A673 (cell line): Measurements from ENCODE around the gene PKD2L2. TPM values are rescaled to one million over a fixed set of nuclear protein-coding genes. Genes with fewer than 3 reads are reported as not detected.

Experiments
- BruUV-seq: library from RNA; stranded (reverse); fragments of 400-500 nt; replicated peaks from 2 replicates; lab custom pipeline; 2021; lab: Mats Ljungman, UMichigan
- CTCF ChIA-PET: fragments of 300-600 bp; sonication (Branson Sonifier 250); formaldehyde crosslinking; loops from one replicate; lab custom pipeline; 2022; ENCODE audit warnings: antibody characterized with exemption; lab: Charles Lee
- POLR2A ChIA-PET: fragments of 300-600 bp; sonication (Branson Sonifier 250); formaldehyde crosslinking; loops from one replicate; lab custom pipeline; 2022; ENCODE audit warnings: antibody characterized with exemption; ENCODE audit not compliant: low non-redundant PET; lab: Charles Lee
- DNase-seq: peaks from one replicate; pipeline ENCODE4 v3.0.0-alpha.2; 2015; ENCODE audit warnings: low spot score
- H3K27ac ChIP-seq: fragments of 200-600 bp; sonication (generic); 2 replicates; pipeline ENCODE4 v1.5.1; 2016; ENCODE audit warnings: mixed run types, low read depth, mild to moderate bottlenecking, mixed read lengths, antibody characterized with exemption, low read length; ENCODE audit not compliant: poor library complexity, severe bottlenecking
- H3K27me3 ChIP-seq: fragments of 200-600 bp; sonication (generic); replicated peaks from 2 replicates; pipeline ENCODE4 v1.6.1; 2017; ENCODE audit warnings: mixed run types, low read depth, mild to moderate bottlenecking, mixed read lengths, antibody characterized with exemption, low read length; ENCODE audit not compliant: insufficient read depth, poor library complexity
- H3K36me3 ChIP-seq: fragments of 200-600 bp; sonication (generic); 2 replicates; pipeline ENCODE4 v1.6.1; 2016; ENCODE audit warnings: mixed run types, mild to moderate bottlenecking, mixed read lengths, antibody characterized with exemption, low read length; ENCODE audit not compliant: insufficient read depth, poor library complexity, severe bottlenecking
- H3K4me1 ChIP-seq: fragments of 200-600 bp; sonication (generic); 2 replicates; pipeline ENCODE4 v1.6.1; 2017; ENCODE audit warnings: mixed run types, mild to moderate bottlenecking, mixed read lengths, antibody characterized with exemption, low read length; ENCODE audit not compliant: insufficient read depth, poor library complexity, severe bottlenecking
- H3K4me3 ChIP-seq: fragments of 200-600 bp; sonication (generic); 2 replicates; pipeline ENCODE4 v1.5.1; 2016; ENCODE audit warnings: low read depth, mixed run types, mild to moderate bottlenecking, mixed read lengths, low read length; ENCODE audit not compliant: poor library complexity, severe bottlenecking
- H3K9me3 ChIP-seq: fragments of 200-600 bp; sonication (generic); 2 replicates; pipeline ENCODE4 v1.6.1; 2016; ENCODE audit warnings: mixed run types, low read depth, mild to moderate bottlenecking, mixed read lengths, antibody characterized with exemption, low read length; ENCODE audit not compliant: poor library complexity, severe bottlenecking
- CTCF ChIP-seq: fragments of 300-800, 200-600 bp; sonication (generic); conservative IDR thresholded peaks from 2 replicates; pipeline ENCODE4 v1.5.1; 2017; ENCODE audit warnings: low read depth, mild to moderate bottlenecking, antibody characterized with exemption, low read length, moderate library complexity, mixed read lengths
- EZH2 ChIP-seq: fragments of 200-600 bp; sonication (generic); IDR thresholded peaks from 2 replicates; pipeline ENCODE4 v1.6.1; 2017; ENCODE audit warnings: borderline replicate concordance, low read depth, mild to moderate bottlenecking, mixed read lengths, antibody characterized with exemption, low read length; ENCODE audit not compliant: poor library complexity, severe bottlenecking
- intact Hi-C: fragments of 100-400 bp; cut with micrococcal nuclease; formaldehyde crosslinking; loops from one replicate; pipeline ENCODE4 v1.10.0; 2022; ENCODE audit not compliant: unreplicated experiment
- total RNA-seq: library from RNA; stranded (reverse); gene quantifications from 2 replicates; pipeline ENCODE4 v1.2.3, GENCODE V29; 2021

Gene PKD2L2
- total RNA-seq, 1 experiment from 2014 or later, result not detected

- no peaks in the 10 kb centered on the region for H3K27me3 ChIP-seq
- no peak overlapping the region for H3K4me3 ChIP-seq
- H3K27ac ChIP-seq, result no peak overlapping the region
- ChIA-PET POLR2A (no interaction called here), CTCF (no interaction called here)
- H3K36me3 ChIP-seq, result peaks cover 7% of the 10 kb centered on the region
- intact Hi-C loops, result no loop called here
- no peaks in the 10 kb centered on the region for H3K9me3 ChIP-seq
- no peak for TF ChIP-seq EZH2
- no peak for TF ChIP-seq CTCF
- no peak for DNase-seq
- peaks cover 9% of the 10 kb centered on the region for H3K4me1 ChIP-seq
- BruUV-seq, result no TSS peak
These were observed 43.5 kb downstream of the PKD2L2 start for GRCh38 chr5:137932800-137933199.

GRCh38 chr5:137933491-137933911 is 44.2 kb downstream of the PKD2L2 start:
- H3K4me3 ChIP-seq, result no peak overlapping the region
- H3K27me3 ChIP-seq, result no peaks in the 10 kb centered on the region
- intact Hi-C loops, result no loop called here
- BruUV-seq, result no TSS peak
- peak; percentile 77 for DNase-seq
- peaks cover 9% of the 10 kb centered on the region for H3K4me1 ChIP-seq
- ChIA-PET CTCF (no interaction called here), POLR2A (no interaction called here)
- no peak overlapping the region for H3K27ac ChIP-seq
- TF ChIP-seq EZH2 (no peak), CTCF (no peak)
- H3K36me3 ChIP-seq, result peaks cover 8% of the 10 kb centered on the region
- H3K9me3 ChIP-seq, result no peaks in the 10 kb centered on the region

- Histone ChIP-seq H3K36me3 (peaks cover 25% of the 10 kb centered on the region), H3K4me1 (peaks cover 9% of the 10 kb centered on the region), H3K9me3 (no peaks in the 10 kb centered on the region), H3K4me3 (no peak overlapping the region), H3K27ac (no peak overlapping the region), H3K27me3 (no peaks in the 10 kb centered on the region)
- no peak for TF ChIP-seq CTCF
- TF ChIP-seq EZH2, result no peak
- ChIA-PET CTCF (no interaction called here), POLR2A (no interaction called here)
- intact Hi-C loops, result no loop called here
- DNase-seq, result no peak
- no TSS peak for BruUV-seq
These were observed 45.9 kb downstream of the PKD2L2 start for GRCh38 chr5:137935190-137935589.
